Measurements from ENCODE around the gene KCNAB2.

The KCNAB2 gene

DNA sequence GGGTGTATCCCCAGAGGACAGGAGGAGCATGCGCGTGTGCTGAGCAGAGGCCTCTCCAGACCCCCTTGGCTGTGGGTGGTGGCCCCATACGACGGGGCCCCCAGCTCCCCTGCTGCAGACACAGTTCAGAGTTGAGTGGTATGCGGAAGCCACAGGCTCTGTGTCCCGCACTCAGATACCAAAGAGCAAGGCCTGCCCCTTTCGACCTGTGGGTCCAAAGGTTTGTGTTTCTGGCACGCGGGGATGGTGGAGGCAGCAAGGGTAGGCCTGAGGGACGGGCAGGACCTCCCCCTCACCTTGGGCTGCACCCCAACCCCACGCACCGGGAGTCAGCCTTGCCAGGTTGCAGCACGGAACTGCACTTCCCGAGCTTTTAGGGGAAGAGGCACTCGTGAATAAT, at the start of gene KCNAB2:
TSS of gene KCNAB2 (plus strand) at position 328 of the 400 bp plus-strand sequence. CDS start 5,649 bp downstream, outside the sequence.
- FAIRE-seq = no peak

DNA sequence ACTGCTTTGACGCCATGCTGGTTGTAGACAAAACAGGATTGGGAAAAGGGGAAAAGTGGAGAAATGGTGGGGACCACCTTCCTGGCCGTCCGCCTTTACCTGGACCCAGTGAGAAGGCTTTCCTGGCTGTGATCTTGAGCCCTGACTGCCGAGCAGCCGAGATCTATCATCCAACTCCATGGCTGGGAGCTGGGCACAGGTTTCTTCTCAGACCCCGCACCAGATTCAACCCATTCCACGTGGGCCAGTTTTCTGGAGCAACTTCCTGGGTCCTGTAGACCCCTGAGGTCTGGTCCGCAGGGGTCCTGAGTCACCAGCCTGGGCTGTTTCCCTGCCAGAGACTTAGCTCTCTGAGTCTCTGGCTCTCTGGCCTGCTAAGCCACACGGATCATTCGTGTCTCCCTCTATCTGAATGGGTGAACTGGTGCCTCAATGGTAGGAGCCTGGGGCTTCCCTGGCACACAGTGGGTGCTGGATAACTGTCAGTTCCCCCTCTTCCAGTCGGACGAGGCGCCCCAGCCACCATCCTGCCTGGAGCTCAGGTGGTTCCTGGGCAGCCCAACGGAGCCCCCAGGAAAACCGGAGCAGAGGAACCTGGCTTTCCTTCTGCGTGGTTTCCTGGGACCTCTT, 48.9 kb upstream of the KCNAB2 start:
- no peak for FAIRE-seq

DNA sequence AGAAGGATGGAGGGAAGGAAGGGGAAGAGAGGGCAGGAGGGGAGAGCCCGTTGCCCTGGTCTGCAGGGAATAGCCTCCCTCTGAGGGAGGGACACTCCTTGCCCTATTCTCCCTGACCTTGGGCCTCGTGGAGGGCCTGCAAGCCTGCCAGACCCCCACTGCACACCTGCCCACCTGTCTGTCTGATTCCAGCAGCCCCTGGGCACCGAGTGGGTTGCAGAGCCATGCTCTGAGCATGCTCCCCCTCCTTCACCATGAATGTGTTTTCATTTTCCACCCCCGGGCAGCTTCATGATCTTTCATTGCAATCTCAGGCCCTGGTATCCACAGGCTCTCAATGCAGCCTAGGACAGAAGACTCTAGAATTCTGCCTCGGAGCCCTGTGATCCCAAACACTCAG, 48.4 kb upstream of the KCNAB2 start:
- no peak for FAIRE-seq

DNA sequence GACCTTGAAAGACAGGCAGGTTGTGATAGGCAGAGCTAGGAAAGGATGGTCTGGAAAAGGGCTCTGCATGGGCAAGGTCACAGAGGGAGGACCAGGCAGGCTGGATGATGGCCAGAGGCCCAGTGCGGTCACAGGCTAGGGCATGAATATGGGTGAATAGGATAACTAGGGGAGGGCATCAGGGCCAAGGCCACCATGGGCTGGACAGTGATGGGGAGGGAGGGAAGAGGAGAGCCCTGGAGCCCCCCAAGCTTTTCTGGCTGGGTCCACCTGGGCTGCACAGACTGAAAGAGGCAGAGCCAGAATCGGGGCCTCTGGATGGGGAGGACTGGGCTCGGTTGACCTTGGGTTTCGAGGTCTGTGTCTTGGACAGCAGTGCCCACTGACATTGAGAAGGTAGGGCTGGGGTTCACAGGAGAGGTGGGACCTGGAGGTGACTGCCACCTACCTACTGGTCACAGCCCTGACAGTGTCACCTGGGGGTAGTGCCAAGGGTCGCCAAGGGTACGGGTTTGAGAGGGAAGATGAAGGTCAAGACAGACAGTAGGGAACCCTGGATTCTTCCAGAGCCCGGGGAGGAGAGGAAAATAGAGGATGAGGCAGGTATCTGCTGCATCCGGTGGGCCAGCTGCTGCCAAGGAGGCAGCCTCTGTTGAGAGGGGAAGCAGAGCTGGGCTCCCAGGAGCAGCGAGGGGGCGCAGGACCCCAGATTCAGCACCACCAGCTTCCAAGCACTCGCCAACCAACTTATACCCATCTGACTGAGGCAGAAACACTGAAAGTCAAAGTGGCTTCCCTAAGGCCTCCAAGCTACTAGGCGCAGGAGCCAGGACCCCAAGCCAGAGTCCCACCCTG, 47.4 kb upstream of the KCNAB2 start:
- no peak for FAIRE-seq

DNA sequence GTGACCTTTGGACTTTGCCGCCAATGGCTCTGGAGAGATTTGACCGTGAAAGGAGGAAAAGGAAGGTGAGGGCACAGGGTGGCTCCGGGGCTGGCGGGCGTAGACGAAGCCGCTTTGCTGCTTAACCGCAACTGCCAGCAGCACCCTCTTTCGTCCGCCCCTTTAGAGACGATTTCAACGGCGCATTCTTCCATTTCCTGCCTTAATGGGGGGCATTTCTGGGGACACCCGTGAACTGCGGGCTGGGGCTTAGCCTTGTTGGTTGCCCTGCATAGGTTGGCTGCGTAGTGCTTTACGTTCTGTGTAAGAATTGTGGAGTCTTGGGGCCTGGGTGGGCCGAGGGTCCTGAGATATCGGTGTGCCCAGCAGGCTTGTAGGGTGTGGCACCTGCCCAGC, 46.8 kb upstream of the KCNAB2 start:
- FAIRE-seq = no peak

DNA sequence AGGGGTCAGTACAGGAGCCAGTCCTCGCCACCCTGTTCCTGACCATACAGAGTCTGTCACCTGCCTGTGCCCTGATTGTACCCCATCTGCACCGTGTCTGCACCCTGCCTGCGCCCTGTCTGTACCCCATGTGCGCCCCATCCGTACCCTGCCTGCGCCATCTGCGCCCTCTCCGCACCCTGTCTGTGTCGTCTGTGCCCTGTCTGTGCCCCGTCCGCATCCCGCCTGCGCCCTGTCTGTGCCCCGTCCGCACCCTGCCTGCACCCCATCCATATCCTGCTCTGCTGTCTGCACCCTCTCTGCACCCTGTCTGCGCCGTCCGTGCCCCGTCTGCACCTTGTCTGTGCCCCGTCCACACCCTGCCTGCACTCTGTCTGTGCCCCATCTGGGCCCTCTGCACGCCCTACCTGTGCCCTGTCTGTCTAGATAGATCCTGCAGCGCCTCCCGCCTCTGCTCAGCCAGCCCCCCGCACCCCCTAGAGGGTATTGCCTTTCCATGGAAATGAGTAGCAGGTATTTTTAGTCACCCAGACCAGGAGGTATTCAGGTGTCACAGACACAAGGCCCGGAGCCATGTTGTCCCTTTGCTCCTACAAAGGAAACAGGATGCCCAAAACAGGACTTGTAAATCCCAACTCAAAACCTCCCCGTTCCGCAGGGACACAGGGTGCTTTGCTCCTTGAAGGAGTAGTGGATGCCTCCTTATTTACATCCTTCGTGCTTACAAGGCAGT, 45.8 kb upstream of the KCNAB2 start:
- FAIRE-seq = no peak

DNA sequence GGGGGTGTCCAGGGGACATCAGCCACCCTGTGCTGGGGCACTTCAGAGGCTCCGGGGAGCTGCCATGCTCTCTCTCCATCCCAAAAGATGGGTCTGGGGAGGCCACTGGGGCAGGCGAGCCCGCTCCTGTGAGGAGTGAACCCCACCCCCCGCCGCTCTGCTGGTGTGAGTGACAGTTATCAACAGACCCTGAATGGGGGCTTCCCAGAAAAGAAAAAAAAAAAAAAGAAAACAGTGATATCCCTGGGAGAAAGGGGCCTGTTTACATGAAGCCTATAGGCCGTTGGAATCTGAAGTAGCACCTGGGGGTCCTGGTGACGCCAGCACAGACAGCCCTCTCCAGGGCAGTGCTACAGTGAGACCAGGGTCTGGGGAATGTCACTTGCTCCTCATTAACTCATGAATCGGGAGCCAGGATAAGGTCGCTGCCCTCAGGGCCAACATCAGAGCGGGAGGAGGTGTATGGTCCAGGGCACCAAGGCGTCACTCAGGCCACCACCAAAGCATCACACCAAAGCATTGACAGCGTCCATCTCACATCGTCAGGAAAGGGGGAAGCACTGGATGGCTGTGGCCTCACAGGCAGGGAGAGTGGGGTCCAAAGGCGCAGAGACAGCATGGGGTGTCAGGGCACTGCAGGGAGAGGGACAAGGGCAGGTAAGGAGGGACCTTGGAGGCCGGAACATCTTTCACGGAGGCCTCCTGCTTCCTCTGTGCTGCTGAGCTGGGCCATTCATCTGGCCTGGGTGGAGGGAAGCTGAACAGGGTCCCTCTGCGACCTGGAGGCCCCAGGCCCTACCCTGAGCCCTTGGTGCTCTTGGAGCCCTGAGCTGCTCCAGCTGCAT, 45.0 kb upstream of the KCNAB2 start:
- FAIRE-seq = no peak

DNA sequence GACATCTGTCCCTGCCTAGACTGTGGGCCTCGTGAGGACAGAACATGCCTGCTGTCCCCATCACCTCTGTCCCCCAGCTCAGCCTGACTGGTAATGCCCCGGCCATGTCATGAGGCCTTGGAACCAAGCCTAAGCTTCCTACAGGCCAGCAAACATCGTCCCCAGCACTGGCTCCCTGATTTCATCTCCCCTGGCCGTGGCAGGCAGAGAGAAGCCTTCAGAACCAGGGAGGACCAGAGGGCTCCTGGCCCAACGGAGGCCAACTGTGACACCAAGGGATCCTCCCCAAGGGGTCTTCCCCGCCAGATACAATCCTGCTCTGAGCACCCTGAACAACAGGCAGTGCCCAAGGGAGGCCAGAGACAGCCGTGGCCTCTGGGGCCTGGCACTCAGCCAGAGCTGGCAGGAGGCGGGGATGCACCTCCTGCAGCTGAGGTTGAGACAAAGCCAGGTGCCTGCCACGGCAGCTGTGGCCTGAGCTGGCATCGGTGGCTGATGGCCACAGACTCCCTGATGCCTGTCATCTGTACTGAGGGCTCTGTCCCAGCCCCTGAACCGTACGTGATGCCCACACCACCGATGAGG, 43.6 kb upstream of the KCNAB2 start:
- FAIRE-seq = no peak

DNA sequence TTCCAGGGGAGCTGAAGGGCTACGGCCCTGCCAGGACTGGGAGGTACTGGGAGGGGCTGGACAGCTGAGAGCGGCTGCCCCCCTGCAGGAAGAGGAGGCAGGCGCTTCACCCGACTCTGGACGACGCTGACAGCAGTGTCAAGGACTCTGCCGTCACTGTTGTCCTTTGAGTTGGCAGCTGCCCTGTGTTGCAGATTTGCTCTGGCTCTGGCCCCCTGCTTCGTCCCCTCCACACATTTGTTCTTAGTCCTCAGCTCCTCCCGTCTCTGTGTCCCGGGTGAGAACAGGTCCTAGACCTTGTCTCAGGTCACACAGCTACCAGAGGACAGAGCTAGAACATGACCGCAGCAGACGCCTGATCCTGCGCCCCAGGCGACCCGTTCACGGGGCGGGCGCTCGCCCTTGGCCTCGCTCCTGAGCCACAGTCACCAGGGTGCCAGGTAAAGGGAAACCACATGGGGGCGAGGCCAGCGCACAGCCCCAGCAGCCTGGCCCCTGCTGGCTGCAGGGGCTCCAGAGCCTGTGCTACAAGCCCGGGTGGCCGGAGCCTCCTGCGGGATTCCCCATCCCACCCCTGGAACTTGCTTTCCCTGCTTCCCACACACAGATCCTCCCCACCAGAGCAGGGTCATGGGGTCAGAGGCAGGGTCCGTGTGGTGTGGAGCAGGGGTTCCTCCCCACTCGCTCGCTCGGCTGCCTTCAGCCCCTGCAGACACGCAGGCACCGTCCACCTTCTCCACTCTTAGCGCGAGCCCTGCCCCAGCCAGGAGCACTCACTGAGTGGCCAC, 42.8 kb upstream of the KCNAB2 start:
- FAIRE-seq = no peak

DNA sequence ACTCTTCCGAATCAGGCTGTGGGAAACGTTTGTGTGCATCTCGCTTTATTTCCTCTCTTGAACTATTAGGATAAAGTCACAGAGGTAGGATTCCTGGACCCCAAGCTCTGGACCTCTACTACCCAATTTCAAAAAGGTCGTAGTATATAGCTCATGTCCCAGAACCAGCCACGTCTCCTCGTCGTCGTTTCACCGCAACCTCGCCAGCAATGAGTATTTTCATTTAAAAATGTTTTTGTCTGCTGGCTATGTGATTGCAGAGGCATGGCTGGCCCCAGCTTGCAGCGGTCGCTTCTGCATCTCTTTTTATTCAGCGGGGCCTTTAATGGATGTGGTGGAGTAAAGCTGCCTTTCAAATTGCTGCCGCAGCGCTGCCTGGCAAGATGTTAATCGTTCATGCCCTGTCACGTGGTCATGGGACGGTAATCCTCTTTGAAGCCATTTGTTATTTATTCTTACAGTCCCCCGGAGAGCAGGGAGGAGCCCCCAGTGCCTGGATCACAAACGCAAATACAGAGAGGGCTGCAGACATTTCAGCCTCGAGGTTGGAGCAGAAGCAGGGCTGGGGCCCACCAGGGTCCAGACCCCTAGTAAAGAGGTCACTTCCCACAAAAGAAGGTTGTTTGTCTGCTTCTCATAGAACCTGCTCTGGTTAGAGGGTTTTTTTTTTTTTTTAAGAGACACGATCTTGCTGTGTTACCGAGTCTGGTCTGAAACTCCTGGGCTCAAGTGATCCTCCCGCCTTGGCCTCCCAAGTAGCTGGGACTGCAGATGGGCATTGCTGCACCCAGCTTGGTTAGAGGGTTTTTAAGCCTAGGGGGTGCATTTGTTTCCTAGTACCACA, 41.9 kb upstream of the KCNAB2 start:
- no peak for FAIRE-seq

DNA sequence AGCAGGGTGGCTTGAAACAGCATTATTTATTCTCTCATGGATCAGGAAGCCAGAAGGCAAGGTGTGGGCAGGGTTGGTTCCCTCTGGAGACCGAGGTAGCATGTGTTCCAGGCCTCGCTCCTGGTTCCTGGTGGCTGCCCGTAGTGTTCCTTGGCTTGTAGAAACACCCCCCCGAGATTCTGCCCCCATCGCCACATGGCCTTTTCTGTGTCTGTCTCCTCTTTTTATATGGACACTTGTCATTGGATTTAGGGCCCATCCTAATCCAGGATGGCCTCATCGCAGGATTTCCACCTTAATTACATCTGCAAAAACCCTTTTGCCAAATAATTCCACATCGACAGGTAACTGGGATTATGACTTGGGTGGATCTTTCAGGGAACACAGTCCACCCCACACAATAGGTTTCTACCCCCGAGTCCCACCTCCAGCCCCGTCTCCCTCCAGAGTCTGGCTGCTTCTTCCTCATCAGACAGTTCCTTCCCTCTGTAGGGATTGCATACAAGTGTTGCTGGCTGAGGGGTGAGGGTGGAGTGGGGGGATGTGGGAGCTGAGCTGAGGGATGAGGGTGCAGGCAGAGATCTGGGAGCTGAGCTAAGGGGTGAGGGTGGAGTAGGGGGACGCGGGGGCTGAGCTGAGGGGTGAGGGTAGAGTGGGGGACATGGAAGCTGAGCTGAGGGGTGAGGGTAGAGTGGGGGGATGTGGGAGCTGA, 41.1 kb upstream of the KCNAB2 start:
- FAIRE-seq = no peak

DNA sequence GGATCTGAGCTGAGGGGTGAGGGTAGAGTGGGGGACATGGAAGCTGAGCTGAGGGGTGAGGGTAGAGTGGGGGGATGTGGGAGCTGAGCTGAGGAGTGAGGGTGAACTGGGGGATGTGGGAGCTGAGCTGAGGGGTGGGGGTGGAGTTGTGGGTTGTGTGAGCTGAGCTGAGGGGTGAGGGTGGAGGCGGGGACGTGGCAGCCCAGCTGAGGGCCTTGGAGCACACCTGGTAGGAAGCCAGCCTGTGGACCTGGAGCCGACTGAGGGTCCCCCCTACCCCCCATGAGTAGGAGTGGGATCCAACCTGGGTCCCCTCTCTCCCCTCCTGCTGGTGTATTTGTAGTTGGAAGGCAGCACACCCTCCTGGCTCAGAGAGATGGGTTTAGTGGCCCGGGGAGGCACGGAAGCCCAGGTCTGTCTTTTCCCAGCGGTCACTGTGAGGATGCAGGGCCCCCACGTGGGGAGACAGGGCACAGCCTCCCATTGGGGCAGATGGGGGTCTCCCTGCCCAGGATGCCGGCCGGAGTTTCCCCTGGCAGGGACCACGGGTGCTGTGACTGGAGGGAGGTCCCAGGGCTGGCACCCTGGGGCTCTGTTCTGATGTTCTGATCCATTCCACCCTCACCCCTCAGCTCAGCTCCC, 40.3 kb upstream of the KCNAB2 start:
- no peak for FAIRE-seq

DNA sequence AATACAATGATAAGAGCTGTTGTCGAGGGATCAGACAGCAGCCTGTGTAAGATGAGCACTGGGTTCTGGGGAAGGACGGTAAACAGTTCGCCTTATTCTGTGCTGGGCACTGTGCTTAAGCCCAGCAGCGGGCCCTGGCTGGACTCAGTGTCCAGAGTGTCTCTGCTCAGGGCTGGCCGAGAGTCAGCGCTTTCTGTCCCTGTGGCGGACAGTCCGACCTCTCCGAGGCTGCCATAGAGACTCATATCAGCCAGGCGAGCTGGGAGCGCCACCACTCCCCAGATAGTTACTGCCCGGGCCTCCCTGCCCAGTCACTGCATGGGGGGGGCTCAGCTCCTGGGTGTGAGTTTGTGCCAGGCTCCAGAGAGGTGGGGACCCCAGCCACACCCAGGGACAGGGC, 38.8 kb upstream of the KCNAB2 start:
- FAIRE-seq = no peak

DNA sequence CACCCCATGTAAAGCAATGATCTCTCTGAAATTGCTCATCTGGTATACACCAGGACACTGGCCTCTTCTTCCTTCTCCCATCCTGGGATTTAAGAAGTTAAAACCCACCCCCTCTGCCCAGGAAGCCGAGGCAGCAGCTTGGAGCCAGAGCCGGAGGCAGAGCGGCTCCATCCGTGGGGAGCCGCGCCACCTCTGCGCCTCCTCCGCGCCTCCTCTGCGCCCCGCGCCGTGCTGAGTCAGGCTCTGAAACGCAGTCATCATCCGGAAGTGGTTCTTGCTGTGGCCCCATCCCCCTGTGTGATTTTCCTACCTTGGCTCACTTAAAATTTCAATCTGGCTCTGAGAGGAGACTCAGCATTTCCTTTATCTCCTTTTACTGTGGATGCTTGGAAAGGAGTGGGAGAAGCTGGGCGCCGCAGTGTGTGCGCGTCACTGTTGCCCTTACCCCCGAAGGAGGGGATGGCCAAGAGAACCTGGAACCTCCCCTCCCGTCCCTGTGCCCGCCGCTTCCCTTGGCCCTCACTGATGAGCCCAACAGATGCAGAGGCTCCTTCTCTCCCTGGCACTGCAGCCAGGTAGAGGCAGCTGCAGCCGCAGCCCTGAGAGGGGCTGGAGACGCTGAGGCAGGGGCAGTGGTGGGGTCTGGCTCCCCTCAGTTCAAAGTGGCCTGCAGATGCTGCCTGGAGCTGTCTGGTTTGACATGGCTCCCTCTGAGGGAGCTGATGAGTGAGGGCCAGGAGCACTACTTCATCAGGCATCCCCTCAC, 38.2 kb upstream of the KCNAB2 start:
- FAIRE-seq = no peak

DNA sequence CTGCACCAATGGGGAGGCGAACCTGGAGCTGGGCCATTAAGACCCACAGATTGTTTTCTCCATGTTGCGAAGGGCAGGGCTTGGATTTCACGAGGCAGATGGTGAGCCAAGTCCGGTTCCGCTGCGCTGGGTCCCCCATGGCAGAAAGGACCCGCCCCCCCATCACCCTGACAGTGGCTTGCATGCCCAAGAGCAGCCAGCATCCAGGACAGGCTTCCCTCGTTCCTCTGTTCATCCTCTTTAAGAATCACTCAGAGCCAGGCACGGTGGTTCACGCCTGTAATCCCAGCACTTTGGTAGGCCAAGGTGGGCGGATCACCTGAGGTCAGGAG, 37.6 kb upstream of the KCNAB2 start:
- no peak for FAIRE-seq

DNA sequence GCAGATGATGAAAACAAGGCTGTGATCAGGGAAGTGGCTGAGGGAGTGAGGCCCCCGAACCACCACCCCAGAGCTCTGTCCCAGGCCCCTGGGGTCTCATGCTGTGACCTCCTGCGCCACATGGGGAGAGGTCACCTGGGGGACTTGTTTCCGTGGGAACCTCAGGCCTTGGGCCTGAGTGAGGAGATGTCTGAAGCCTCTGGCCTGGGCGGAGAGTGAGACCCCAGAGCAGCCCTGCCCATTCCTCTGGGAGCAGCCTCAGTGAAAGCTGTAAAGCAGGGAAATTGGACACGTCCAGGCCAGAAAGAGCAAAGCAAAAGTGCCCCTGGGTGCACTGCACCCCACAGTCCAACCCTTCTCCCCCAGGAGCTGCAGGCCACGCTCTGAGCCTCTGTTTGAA, 37.0 kb upstream of the KCNAB2 start:
- FAIRE-seq = no peak

DNA sequence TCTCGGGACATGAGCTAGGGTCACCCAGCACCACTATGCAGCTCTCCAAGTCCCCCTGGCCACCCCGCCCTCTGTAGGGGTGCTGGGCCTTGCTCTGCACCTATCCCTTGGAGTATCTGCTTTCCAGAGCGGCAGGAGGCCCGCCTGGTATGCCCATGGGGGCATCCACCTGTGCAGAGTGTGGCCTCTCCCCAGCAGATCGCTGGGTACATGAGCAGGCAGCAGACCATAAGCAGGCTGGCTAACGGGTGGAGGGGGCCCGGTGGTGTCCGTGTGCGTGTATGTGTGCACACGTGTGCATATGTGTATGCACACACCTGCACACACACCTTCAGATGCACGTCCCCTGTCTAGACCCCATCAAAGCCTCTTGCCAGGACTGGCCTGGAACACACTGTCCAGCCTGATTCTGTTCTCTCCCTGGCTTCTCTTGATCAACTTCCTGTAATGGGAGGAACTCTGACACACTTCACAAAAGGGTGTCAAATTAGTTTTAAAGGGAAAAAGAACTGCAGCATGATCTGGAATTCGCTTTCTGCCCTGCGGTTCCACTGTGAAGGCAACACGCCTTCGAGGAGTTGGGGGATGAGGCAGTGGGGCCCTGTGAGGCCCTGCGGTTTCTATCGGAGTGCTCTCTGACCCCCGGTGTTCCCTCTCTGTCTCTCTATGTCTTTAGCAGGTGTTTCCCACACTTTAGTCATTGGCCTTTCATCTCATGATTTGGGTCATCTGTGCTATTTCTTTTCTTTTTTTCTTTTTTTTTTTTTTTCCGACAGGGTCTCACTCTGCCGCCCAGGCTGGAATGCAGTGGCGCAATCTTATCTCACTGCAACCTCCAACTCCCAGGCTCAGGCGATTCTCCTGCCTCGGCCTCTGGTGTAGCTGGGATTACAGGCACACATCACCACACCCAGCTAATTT, 36.3 kb upstream of the KCNAB2 start:
- no peak for FAIRE-seq

DNA sequence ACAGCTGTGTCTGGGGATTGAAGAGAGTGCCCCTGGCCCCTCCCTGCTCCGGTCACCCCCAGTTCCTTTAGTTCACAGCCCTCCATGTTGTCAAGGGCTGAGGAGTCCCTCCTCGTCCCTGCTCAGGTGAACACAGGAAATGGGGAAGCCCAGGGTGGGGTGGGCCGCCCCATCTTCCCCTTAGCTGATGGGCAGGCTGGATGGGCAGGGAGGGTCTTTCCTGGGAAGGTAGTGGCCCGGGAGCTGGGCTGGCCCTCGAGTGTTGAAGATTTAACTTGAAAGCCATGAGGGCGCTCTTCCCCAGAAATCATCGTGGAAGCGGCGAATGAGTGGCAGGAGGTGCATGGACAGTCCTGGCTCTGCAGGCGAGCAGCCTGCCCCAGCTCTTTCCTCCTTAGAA, 35.1 kb upstream of the KCNAB2 start:
- no peak for FAIRE-seq

All from colon (tissue), 2 donors.